Esophagus muscularis mucosa (tissue), 4 donors: Measurements from ENCODE around the gene OTOP1. TPM values are rescaled to one million over a fixed set of nuclear protein-coding genes. Genes with fewer than 3 reads are reported as not detected.
"Not testable (repeated sequence)": the region's sequence is repeated elsewhere in the genome, so short reads cannot be mapped to it uniquely, and the experiment has no call there.

ENCODE experiments used
- DNase-seq: peaks from one replicate; pipeline ENCODE4 v3.0.0-alpha.2; 2017; ENCODE audit errors: extremely low spot score
- H3K27ac ChIP-seq, 4 donors: fragments of 200-600 bp; sonication (generic); replicated peaks in 1 of 4; 1 replicate in 3 of 4; 2 replicates in 1 of 4; pipeline ENCODE4 v1.5.1; 2016 to 2019; ENCODE audit warnings: mild to moderate bottlenecking in 1 of 4
- H3K27me3 ChIP-seq, 4 donors: fragments of 200-600 bp; sonication (generic); one replicate each; pipeline versions ENCODE4 v1.5.1 to v1.6.0; 2016 to 2019
- H3K36me3 ChIP-seq, 4 donors: fragments of 200-600 bp; sonication (generic); one replicate each; pipeline ENCODE4 v1.5.1; 2016 to 2019
- H3K4me1 ChIP-seq, 4 donors: fragments of 200-600 bp; sonication (generic); one replicate each; pipeline ENCODE4 v1.5.1; 2016 to 2019
- H3K4me3 ChIP-seq, 4 donors: fragments of 200-600 bp; sonication (generic); 1 replicate in 2 of 4; 2 replicates in 2 of 4; pipeline ENCODE4 v1.5.1; 2016 to 2019; ENCODE audit warnings: mild to moderate bottlenecking in 4 of 4, moderate library complexity in 1 of 4
- H3K9me3 ChIP-seq, 4 donors: fragments of 200-600 bp; sonication (generic); 1 replicate in 3 of 4; 2 replicates in 1 of 4; pipeline ENCODE4 v1.5.1; 2016 to 2019
- EP300 ChIP-seq: sonication (generic); formaldehyde crosslinking; IDR thresholded peaks from one replicate; pipeline ENCODE4 v1.6.1; 2017; ENCODE audit warnings: antibody characterized with exemption
- POLR2A ChIP-seq: fragments of 450-650 bp; IDR thresholded peaks from one replicate; pipeline ENCODE4 v1.6.1; 2017; ENCODE audit warnings: antibody characterized with exemption, moderate library complexity, mild to moderate bottlenecking, low read depth
- POLR2AphosphoS5 ChIP-seq, 2 donors: sonication (generic); formaldehyde crosslinking; IDR thresholded peaks; one replicate each; pipeline ENCODE4 v1.6.1; 2017; ENCODE audit warnings: antibody characterized with exemption in 2 of 2
- WGBS: methylation state at CpG from one replicate; pipeline ENCODE4 v1.1.5; 2018; 5-methylcytosine and 5-hydroxymethylcytosine counted together
- intact Hi-C: fragments of 100-400 bp; cut with DNase I; formaldehyde crosslinking; loops from one replicate; pipeline ENCODE4 v1.15.1; 2023
- total RNA-seq, 4 donors: library from RNA; depleted of rRNA; stranded (reverse); fragments of >200 nt; gene quantifications; one replicate each; pipeline versions ENCODE4 v1.1.0 to v1.2.1, GENCODE V29; 2016
- TF ChIP-seq, protein P1 (sequence below), 3 experiments: fragments of 200-600 bp in 2 of 3; fragments of 450-650 bp in 1 of 3; sonication (generic) in 2 of 3; IDR thresholded peaks; one replicate each; pipeline ENCODE4 v1.5.1; 2017 to 2019; ENCODE audit warnings: antibody characterized with exemption in 3 of 3, mild to moderate bottlenecking in 2 of 3, moderate library complexity in 1 of 3

OTOP1 gene
- total RNA-seq, 4 donors from 2014 or later: not detected

DNA sequence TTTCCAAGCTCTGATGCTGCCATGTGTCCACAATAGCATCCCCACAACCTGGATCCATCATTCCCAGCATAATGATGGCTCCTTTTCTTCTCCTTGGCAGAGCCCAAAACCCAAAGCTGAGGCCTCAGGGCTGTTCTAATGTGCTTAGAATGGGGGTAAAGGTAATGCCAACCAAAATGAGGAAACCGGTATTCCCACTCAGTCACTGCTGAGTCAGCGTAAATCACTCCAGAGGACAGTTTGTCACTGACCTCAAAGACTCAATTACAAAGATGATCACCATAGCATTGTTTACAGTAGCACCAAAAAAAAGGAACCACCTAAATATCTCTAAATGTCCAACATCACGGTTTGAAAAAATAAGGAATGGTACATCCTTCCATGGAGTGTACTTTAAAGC lies 41.2 kb downstream of the OTOP1 start:
- peaks cover 0 to 31% (median 0%) of the 10 kb centered on the region in 4 donors for H3K27me3 ChIP-seq
- no peaks in the 10 kb centered on the region for H3K36me3 ChIP-seq
- no peak for TF ChIP-seq EP300
- no peak for TF ChIP-seq POLR2AphosphoS5 (IDR thresholded peaks at IDR 0.05)
- intact Hi-C loops: no loop called here
- H3K4me1 ChIP-seq: no peaks in the 10 kb centered on the region
- H3K27ac ChIP-seq: no peak overlapping the region
- H3K4me3 ChIP-seq: no peak overlapping the region
- 77% methylated on average over 3 of the region's 3 CpGs for WGBS
- DNase-seq: no peak
- no peaks in the 10 kb centered on the region for H3K9me3 ChIP-seq

DNA sequence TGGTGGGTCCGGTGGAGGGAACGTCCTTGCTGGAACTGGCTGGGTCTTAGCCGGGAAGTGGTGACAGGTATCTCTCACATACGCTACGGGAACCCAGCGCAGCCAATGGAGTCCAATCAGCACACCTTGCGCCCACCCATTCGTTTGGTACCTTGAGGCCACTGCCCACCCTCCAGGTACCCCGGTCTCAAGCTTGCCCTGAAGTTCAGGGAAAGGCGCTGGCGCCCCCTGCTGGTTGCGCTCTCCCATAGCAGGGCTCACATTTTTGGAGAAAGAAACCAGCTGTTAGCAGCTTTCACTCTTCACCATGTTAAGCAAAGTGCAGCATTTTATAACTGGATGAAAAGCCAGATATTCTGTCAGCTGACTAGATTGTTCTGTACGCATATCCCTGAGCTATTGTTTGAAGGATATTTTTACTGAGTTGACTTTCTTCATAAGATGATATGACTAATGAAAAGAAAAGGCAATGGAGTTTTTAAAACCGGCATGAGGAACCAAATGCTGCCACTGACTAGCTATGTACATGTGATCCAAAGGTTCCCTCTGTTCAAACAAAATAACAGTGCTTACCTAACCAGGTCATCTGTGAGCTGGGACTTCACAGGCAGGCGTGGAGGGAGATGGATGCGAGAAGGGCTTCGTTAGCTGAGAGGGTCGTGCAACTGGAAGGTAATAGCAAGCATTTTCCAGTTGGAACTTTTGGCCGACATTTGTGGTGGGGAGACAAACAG lies 43.7 kb downstream of the OTOP1 start:
- 36% methylated on average over 16 of the region's 19 CpGs for WGBS
- no peak for TF ChIP-seq EP300
- no peak for TF ChIP-seq POLR2AphosphoS5 (IDR thresholded peaks at IDR 0.05)
- TF ChIP-seq, protein P1, sequence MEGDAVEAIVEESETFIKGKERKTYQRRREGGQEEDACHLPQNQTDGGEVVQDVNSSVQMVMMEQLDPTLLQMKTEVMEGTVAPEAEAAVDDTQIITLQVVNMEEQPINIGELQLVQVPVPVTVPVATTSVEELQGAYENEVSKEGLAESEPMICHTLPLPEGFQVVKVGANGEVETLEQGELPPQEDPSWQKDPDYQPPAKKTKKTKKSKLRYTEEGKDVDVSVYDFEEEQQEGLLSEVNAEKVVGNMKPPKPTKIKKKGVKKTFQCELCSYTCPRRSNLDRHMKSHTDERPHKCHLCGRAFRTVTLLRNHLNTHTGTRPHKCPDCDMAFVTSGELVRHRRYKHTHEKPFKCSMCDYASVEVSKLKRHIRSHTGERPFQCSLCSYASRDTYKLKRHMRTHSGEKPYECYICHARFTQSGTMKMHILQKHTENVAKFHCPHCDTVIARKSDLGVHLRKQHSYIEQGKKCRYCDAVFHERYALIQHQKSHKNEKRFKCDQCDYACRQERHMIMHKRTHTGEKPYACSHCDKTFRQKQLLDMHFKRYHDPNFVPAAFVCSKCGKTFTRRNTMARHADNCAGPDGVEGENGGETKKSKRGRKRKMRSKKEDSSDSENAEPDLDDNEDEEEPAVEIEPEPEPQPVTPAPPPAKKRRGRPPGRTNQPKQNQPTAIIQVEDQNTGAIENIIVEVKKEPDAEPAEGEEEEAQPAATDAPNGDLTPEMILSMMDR (IDR thresholded peaks at IDR 0.05): peak in 2 of 3 experiments; percentile 19 to 36
- TF ChIP-seq POLR2A: no peak

DNA sequence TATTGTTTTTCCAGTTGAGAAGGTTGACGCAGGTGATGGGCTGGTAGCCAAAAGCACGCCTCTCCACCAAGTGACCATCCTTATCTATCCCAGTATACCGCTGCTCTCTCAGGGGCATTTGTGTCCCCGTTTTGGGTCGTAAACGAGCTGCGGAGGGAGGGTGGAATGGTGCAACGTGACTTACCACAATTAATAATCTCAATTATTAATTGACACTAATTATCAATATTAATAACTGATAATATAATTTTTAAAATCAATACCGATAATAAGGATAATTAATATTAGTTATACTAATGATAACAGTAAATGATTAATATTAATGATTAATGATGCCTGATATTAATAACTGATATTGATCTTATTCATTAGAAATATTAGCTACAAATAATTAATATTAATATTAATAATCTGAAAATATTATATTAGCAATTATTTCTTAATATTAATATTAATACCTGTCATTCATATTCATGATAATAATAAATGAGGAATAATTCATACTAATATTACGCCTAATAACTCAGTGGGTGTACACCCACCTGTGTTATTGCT lies 56.1 kb downstream of the OTOP1 start:
- WGBS: 91% methylated on average over 10 of the region's 10 CpGs
- no peak for DNase-seq
- no peaks in the 10 kb centered on the region for H3K9me3 ChIP-seq
- TF ChIP-seq EP300 (no peak), POLR2AphosphoS5 (IDR thresholded peaks at IDR 0.05) (no peak), POLR2A (no peak)
- TF ChIP-seq, protein P1 (IDR thresholded peaks at IDR 0.05): no peak
- peaks cover 0 to 19% (median 0%) of the 10 kb centered on the region in 4 donors for H3K27me3 ChIP-seq
- H3K4me3 ChIP-seq: no peak overlapping the region
- H3K4me1 ChIP-seq: no peaks in the 10 kb centered on the region
- intact Hi-C loops: no loop called here
- no peaks in the 10 kb centered on the region for H3K36me3 ChIP-seq
- H3K27ac ChIP-seq: no peak overlapping the region

More for the DNA sequence above, 43.7 kb downstream of the OTOP1 start:
- peaks cover 0 to 30% (median 0%) of the 10 kb centered on the region in 4 donors for H3K27me3 ChIP-seq
- no peak overlapping the region for H3K4me3 ChIP-seq
- DNase-seq: no peak
- no peaks in the 10 kb centered on the region for H3K4me1 ChIP-seq
- no peak overlapping the region for H3K27ac ChIP-seq
- H3K9me3 ChIP-seq: no peaks in the 10 kb centered on the region
- intact Hi-C loops: no loop called here
- H3K36me3 ChIP-seq: no peaks in the 10 kb centered on the region

DNA sequence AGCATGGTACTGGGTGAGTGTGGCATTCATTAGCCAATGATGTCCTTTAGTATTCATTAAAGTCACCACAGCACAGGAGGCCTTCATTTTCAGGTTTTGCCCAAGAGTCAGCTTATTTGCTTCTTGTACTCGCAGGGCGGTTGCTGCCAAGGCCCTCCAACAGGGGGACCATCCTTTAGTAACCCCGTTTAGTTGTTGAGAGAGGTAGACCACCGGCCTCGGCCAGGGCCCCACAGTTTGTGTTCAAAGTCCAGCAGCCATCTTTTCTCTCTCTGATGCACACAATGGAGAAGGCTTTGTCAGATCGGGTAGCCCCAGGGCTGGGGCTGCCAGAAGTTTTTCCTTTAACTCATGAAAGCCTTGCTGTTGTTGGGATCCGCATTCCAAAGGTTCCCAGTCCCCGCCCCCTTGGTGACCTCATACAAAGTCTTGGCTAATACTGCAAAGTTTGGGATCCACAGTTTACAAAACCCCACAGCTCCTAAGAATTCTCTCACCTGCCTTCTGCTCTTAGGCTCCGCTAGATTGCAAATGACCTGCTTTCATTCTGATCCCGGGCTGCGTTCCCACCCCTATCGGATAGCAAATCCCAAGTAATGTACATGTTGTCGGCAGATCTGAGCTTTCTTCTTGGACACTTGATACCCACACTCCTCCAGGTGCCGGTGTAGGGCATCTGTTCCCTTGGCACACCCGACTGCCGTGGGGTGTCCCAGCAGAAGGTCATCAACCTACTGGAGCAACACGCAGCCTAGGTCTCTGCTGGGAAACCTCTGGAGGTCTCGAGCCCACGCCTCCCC lies 58.5 kb downstream of the OTOP1 start:
- intact Hi-C loops, H3K27ac ChIP-seq, H3K4me3 ChIP-seq, DNase-seq, H3K4me1 ChIP-seq, H3K36me3 ChIP-seq, H3K9me3 ChIP-seq: not testable (repeated sequence)
- H3K27me3 ChIP-seq: peaks cover 0 to 19% (median 0%) of the 10 kb centered on the region in 4 donors
- WGBS: 79% methylated on average over 12 of the region's 19 CpGs

DNA sequence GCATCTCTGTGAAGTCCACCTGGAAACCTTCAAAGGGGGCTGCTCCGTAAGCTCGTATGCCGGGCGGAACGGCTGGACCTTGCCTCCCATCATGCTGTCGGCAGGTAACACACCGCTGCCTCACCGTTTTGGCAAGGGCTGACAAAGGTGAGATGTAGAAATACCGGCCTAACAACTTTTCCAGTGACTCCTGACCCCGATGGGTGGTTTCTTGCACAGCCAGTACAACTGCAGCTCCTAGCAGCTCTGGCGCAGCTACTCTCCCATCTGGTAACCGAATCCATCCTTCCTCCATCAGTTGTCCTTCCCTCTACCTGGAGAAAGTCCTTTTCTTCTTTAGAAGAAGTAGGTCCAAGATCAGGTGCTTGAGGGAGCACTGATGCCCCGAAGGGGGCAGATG lies 59.7 kb downstream of the OTOP1 start:
- H3K9me3 ChIP-seq, DNase-seq, H3K27ac ChIP-seq, intact Hi-C loops, H3K36me3 ChIP-seq, H3K4me1 ChIP-seq, H3K4me3 ChIP-seq: not testable (repeated sequence)
- H3K27me3 ChIP-seq: peaks cover 0 to 13% (median 0%) of the 10 kb centered on the region in 4 donors
- WGBS: 83% methylated on average over 11 of the region's 13 CpGs

DNA sequence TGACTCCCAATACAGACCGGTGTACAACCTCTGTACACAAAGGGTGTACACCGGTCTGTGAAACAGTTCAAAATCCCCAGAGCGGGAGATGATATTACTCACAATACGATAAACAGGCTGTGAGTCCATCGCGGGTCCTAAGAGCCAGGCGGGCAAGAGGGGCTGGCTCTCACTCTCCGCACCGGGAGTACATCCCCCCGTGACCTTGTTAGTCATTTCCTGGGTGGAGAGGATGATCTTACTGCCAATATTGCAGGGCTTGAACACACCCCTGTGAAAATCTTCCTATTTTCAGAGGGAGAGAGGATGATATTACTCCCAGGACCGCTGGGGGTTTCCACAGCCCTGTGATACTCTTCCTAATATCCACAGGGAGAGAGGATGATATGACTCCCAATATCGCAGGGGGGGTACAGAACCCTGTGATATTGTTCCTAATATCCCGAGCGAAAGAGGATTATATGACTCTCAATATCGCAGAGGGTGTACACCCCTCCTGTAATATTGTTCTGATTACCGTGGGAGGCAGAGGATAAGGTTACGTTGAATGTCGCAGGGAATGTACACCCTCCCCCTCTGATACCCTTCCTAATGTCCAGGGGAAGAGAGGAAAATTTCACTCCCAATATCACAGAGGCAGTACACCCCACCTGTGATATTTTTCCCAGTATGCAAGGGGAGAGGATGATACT lies 60.9 kb downstream of the OTOP1 start:
- H3K4me3 ChIP-seq, H3K27ac ChIP-seq, H3K27me3 ChIP-seq, H3K9me3 ChIP-seq, DNase-seq, H3K4me1 ChIP-seq, H3K36me3 ChIP-seq, intact Hi-C loops: not testable (repeated sequence)
- WGBS: 81% methylated on average over 17 of the region's 18 CpGs

DNA sequence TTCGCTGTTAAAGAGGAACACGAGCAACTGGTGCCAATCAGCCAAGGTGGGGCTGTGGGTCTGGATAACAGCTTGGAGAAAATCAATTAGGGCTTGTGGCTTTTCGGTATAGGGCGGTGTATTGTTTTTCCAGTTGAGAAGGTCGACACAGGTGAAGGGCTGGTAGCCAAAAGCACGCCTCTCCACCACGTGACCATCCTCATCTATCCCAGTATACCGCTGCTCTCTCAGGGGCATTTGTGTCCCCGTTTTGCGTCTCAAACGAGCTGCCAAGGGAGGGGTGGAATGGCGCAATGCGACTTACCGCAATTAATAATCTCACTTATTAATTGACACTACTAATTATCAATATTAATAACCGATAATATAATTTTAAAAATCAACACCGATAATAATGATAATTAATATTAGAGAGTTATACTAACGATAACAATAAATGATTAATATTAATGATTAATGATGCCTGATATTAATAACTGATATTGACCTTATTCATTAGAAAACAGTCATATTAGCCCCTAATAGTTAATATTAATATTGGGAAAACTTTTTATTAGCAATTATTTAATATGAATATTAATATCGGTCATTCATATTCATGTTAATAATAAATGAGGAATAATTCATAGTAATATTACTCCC lies 62.1 kb downstream of the OTOP1 start:
- H3K27me3 ChIP-seq, H3K9me3 ChIP-seq, DNase-seq, H3K36me3 ChIP-seq, H3K4me1 ChIP-seq, H3K4me3 ChIP-seq, H3K27ac ChIP-seq, intact Hi-C loops: not testable (repeated sequence)
- WGBS: 91% methylated on average over 18 of the region's 18 CpGs

DNA sequence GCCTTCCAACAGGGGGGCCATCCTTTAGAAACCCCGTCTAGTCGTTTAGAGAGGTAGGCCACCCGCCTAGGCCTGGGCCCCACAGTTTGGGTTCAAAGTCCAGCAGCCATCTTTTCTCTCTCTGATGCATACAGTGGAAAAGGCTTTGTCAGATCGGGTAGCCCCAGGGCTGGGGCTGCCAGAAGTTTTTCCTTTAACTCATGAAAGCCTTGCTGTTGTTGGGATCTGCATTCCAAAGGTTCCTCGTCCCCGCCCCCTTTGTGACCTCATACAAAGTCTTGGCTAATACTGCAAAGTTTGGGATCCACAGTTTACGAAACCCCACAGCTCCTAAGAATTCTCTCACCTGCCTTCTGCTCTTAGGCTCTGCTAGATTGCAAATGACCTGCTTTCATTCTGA lies 64.5 kb downstream of the OTOP1 start:
- H3K4me1 ChIP-seq, H3K27me3 ChIP-seq, DNase-seq, H3K36me3 ChIP-seq, intact Hi-C loops, H3K27ac ChIP-seq, H3K9me3 ChIP-seq, H3K4me3 ChIP-seq: not testable (repeated sequence)
- 67% methylated on average over 7 of the region's 7 CpGs for WGBS
